H1 (cell line): ENCODE results near the gene BTRC. TPM values are rescaled to one million over a fixed set of nuclear protein-coding genes. Genes with fewer than 3 reads are reported as not detected.

Source experiments
- CBX8 ChIP-seq: fragments of 300-800, 300-1000 bp; sonication (generic); IDR thresholded peaks from 2 replicates; pipeline ENCODE4 v1.7.1; 2016; ENCODE audit warnings: low read depth, low read length, borderline replicate concordance
- RNF2 ChIP-seq: fragments of 200-900, 300-1000 bp; sonication (generic); IDR thresholded peaks from 2 replicates; pipeline ENCODE4 v1.7.1; 2016; ENCODE audit warnings: borderline replicate concordance, low read depth, mild to moderate bottlenecking, antibody characterized with exemption, low read length; ENCODE audit not compliant: poor library complexity, severe bottlenecking; ENCODE audit errors: missing control alignments
- polyA plus RNA-seq, 7 experiments: library from polyadenylated mRNA; depleted of rRNA in 3 of 7; stranded (reverse) in 5 of 7; unstranded in 2 of 7; fragments of >200 nt in 5 of 7; fragments of 200-250 nt in 2 of 7; gene quantifications; 1 replicate in 5 of 7; 2 replicates in 1 of 7; 4 replicates in 1 of 7; pipeline versions ENCODE4 v1.2.1 to v1.2.3, GENCODE V29; 2011 to 2013; ENCODE audit warnings: missing spikeins in 2 of 7, mixed read lengths in 2 of 7
- total RNA-seq: library from RNA; stranded (reverse); fragmentation: NEBNext Ultra II Directional; extraction: Animal tissue kit (Norgen Biotek cat#: 25700); gene quantifications from 2 replicates; pipeline ENCODE4 v1.2.1, GENCODE V29; 2021
- TF ChIP-seq, protein P1 (sequence below): fragments of 300-600 bp; sonication (generic); IDR thresholded peaks from 2 replicates; pipeline ENCODE4 v1.7.1; 2012; ENCODE audit warnings: low read length, moderate library complexity, mild to moderate bottlenecking, inconsistent platforms; ENCODE audit not compliant: insufficient replicate concordance

BTRC gene
- total and polyA plus RNA-seq, 2 of the 8 experiments (the other 6 are each of a cell fraction or from before 2014, with no cell fraction given): 9.9 to 24.7 TPM

- TF ChIP-seq, protein P1, sequence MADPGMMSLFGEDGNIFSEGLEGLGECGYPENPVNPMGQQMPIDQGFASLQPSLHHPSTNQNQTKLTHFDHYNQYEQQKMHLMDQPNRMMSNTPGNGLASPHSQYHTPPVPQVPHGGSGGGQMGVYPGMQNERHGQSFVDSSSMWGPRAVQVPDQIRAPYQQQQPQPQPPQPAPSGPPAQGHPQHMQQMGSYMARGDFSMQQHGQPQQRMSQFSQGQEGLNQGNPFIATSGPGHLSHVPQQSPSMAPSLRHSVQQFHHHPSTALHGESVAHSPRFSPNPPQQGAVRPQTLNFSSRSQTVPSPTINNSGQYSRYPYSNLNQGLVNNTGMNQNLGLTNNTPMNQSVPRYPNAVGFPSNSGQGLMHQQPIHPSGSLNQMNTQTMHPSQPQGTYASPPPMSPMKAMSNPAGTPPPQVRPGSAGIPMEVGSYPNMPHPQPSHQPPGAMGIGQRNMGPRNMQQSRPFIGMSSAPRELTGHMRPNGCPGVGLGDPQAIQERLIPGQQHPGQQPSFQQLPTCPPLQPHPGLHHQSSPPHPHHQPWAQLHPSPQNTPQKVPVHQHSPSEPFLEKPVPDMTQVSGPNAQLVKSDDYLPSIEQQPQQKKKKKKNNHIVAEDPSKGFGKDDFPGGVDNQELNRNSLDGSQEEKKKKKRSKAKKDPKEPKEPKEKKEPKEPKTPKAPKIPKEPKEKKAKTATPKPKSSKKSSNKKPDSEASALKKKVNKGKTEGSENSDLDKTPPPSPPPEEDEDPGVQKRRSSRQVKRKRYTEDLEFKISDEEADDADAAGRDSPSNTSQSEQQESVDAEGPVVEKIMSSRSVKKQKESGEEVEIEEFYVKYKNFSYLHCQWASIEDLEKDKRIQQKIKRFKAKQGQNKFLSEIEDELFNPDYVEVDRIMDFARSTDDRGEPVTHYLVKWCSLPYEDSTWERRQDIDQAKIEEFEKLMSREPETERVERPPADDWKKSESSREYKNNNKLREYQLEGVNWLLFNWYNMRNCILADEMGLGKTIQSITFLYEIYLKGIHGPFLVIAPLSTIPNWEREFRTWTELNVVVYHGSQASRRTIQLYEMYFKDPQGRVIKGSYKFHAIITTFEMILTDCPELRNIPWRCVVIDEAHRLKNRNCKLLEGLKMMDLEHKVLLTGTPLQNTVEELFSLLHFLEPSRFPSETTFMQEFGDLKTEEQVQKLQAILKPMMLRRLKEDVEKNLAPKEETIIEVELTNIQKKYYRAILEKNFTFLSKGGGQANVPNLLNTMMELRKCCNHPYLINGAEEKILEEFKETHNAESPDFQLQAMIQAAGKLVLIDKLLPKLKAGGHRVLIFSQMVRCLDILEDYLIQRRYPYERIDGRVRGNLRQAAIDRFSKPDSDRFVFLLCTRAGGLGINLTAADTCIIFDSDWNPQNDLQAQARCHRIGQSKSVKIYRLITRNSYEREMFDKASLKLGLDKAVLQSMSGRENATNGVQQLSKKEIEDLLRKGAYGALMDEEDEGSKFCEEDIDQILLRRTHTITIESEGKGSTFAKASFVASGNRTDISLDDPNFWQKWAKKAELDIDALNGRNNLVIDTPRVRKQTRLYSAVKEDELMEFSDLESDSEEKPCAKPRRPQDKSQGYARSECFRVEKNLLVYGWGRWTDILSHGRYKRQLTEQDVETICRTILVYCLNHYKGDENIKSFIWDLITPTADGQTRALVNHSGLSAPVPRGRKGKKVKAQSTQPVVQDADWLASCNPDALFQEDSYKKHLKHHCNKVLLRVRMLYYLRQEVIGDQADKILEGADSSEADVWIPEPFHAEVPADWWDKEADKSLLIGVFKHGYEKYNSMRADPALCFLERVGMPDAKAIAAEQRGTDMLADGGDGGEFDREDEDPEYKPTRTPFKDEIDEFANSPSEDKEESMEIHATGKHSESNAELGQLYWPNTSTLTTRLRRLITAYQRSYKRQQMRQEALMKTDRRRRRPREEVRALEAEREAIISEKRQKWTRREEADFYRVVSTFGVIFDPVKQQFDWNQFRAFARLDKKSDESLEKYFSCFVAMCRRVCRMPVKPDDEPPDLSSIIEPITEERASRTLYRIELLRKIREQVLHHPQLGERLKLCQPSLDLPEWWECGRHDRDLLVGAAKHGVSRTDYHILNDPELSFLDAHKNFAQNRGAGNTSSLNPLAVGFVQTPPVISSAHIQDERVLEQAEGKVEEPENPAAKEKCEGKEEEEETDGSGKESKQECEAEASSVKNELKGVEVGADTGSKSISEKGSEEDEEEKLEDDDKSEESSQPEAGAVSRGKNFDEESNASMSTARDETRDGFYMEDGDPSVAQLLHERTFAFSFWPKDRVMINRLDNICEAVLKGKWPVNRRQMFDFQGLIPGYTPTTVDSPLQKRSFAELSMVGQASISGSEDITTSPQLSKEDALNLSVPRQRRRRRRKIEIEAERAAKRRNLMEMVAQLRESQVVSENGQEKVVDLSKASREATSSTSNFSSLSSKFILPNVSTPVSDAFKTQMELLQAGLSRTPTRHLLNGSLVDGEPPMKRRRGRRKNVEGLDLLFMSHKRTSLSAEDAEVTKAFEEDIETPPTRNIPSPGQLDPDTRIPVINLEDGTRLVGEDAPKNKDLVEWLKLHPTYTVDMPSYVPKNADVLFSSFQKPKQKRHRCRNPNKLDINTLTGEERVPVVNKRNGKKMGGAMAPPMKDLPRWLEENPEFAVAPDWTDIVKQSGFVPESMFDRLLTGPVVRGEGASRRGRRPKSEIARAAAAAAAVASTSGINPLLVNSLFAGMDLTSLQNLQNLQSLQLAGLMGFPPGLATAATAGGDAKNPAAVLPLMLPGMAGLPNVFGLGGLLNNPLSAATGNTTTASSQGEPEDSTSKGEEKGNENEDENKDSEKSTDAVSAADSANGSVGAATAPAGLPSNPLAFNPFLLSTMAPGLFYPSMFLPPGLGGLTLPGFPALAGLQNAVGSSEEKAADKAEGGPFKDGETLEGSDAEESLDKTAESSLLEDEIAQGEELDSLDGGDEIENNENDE: no peak
- TF ChIP-seq RNF2 (no peak), CBX8 (no peak)
Measured at GRCh38 chr10:101321073-101321472, 32.9 kb upstream of the BTRC start (continued).
